PFSK-1 (cell line): ENCODE results near the gene C1orf35.

Source experiments
- FOXP2 ChIP-seq: optimal IDR thresholded peaks from 2 replicates; pipeline ENCODE3; 2011; ENCODE audit warnings: borderline replicate concordance, control low read depth, inconsistent platforms; ENCODE audit not compliant: insufficient read depth; ENCODE audit errors: extremely low read length, extremely low read depth
- POLR2AphosphoS5 ChIP-seq: IDR thresholded peaks from 2 replicates; pipeline ENCODE4 v1.6.1; 2012; ENCODE audit warnings: low read depth, mild to moderate bottlenecking, control low read depth, low read length, moderate library complexity
- REST ChIP-seq, 2 experiments: IDR thresholded peaks; 2 replicates each; pipeline versions ENCODE4 v1.6.1 to v1.8.0; 2011 to 2012; ENCODE audit warnings: low read depth in 2 of 2, low read length in 2 of 2, control low read depth in 1 of 2, inconsistent platforms in 1 of 2, mild to moderate bottlenecking in 1 of 2, moderate library complexity in 1 of 2; ENCODE audit not compliant: insufficient read depth in 1 of 2
- SIN3A ChIP-seq: IDR thresholded peaks from 2 replicates; pipeline ENCODE4 v1.6.1; 2012; ENCODE audit warnings: mild to moderate bottlenecking, low read length, moderate library complexity, borderline replicate concordance; ENCODE audit not compliant: insufficient read depth
- TAF1 ChIP-seq: IDR thresholded peaks from 2 replicates; pipeline ENCODE4 v1.6.1; 2012; ENCODE audit warnings: low read length, control low read depth, borderline replicate concordance; ENCODE audit not compliant: insufficient read depth

Gene C1orf35

GRCh38 chr1:228073061-228073856 is 29.9 kb downstream of the C1orf35 start:
- TF ChIP-seq FOXP2 (no peak), POLR2AphosphoS5 (no peak), TAF1 (no peak), REST (IDR thresholded peaks at IDR 0.05; ENCODE audit: insufficient read depth in 1 of 2, low read depth in 2 of 2, low read length in 2 of 2) (no peak), SIN3A (no peak)

GRCh38 chr1:228072658-228073043 is 30.5 kb downstream of the C1orf35 start:
- TF ChIP-seq TAF1 = no peak

GRCh38 chr1:228071839-228072657 is 31.1 kb downstream of the C1orf35 start:
- no peak for TF ChIP-seq TAF1
- no peak for TF ChIP-seq FOXP2
- TF ChIP-seq REST (IDR thresholded peaks at IDR 0.05; ENCODE audit: insufficient read depth in 1 of 2, low read depth in 2 of 2, low read length in 2 of 2) = no peak
- TF ChIP-seq SIN3A = no peak
- no peak for TF ChIP-seq POLR2AphosphoS5

- TF ChIP-seq FOXP2 (no peak), POLR2AphosphoS5 (no peak), SIN3A (no peak), REST (IDR thresholded peaks at IDR 0.05; ENCODE audit: insufficient read depth in 1 of 2, low read depth in 2 of 2, low read length in 2 of 2) (no peak), TAF1 (no peak)
Observed at GRCh38 chr1:228070851-228071250, 32.3 kb downstream of the C1orf35 start.

- TF ChIP-seq TAF1 (no peak), SIN3A (no peak), FOXP2 (no peak), POLR2AphosphoS5 (no peak), REST (IDR thresholded peaks at IDR 0.05; ENCODE audit: insufficient read depth in 1 of 2, low read depth in 2 of 2, low read length in 2 of 2) (no peak)
Observed at GRCh38 chr1:228070173-228070572, 33.0 kb downstream of the C1orf35 start.
